ENCODE data around the gene SLC16A11. TPM values are rescaled to one million over a fixed set of nuclear protein-coding genes. Genes with fewer than 3 reads are reported as not detected.
A peak's percentile ranks its signal among the peaks of the same experiment; 100 is the strongest.

Gene SLC16A11
- total and polyA plus RNA-seq, 2 donors (not counting 1 experiment from before 2014, with no cell fraction given) = 10.0 to 31.9 TPM

DNA sequence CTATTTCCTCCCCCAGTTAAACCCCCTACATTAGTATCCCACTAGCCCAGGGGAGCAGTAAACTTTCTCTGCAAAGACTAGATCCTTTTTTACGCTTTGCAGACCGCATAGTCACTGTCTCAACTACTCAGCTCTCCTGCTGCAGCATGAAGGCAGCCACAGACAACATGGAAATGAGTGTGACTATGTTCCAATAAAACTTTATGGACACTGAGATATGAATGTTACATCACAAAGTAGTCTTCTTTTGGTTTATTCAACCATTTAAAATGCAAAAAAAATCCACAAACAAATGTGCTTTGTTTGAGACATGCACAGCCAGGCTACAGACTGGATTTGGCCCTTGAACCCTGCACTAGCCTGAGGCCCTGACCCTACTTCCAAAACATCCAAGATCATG lies 33.4 kb downstream of the SLC16A11 start:
- H3K9me3 ChIP-seq (ENCODE audit: control extremely low read depth in 1 of 3, control insufficient read depth in 2 of 3, insufficient read depth in 1 of 3, low read length in 2 of 3) = peaks cover 0 to 3% (median 0%) of the 10 kb centered on the region in 3 donors
- H3K36me3 ChIP-seq (replicated peaks in 1 of 2; ENCODE audit: control extremely low read depth in 1 of 2, control insufficient read depth in 1 of 2, extremely low read depth in 1 of 2, insufficient read depth in 2 of 2, low read length in 1 of 2) = peaks cover 1 to 24% of the 10 kb centered on the region in 2 experiments
- H3K4me2 ChIP-seq (replicated peaks; ENCODE audit: low read depth, low read length, poor library complexity, severe bottlenecking) = peak overlapping the region; percentile 86
- peaks cover 72% of the 10 kb centered on the region for H3K79me2 ChIP-seq (ENCODE audit: control insufficient read depth, insufficient read depth, low read length)
- H2AFZ ChIP-seq (ENCODE audit: insufficient read depth, low read depth, low read length, poor library complexity, severe bottlenecking) = no peak overlapping the region
- no peak overlapping the region for H3K9ac ChIP-seq (ENCODE audit: low read length)
- DNase-seq = no peak
- H4K20me1 ChIP-seq (ENCODE audit: control insufficient read depth, insufficient read depth, low read length, poor library complexity, severe bottlenecking) = peaks cover 42% of the 10 kb centered on the region
- H3K27me3 ChIP-seq (replicated peaks in 1 of 4; ENCODE audit: control extremely low read depth in 1 of 4, control insufficient read depth in 3 of 4, insufficient read depth in 4 of 4, low read length in 3 of 4) = no peaks in the 10 kb centered on the region
- no peak for TF ChIP-seq EZH2 (IDR thresholded peaks at IDR 0.05; ENCODE audit: borderline replicate concordance, insufficient read depth, low read depth, low read length, poor library complexity, severe bottlenecking)
- TF ChIP-seq, protein P1, sequence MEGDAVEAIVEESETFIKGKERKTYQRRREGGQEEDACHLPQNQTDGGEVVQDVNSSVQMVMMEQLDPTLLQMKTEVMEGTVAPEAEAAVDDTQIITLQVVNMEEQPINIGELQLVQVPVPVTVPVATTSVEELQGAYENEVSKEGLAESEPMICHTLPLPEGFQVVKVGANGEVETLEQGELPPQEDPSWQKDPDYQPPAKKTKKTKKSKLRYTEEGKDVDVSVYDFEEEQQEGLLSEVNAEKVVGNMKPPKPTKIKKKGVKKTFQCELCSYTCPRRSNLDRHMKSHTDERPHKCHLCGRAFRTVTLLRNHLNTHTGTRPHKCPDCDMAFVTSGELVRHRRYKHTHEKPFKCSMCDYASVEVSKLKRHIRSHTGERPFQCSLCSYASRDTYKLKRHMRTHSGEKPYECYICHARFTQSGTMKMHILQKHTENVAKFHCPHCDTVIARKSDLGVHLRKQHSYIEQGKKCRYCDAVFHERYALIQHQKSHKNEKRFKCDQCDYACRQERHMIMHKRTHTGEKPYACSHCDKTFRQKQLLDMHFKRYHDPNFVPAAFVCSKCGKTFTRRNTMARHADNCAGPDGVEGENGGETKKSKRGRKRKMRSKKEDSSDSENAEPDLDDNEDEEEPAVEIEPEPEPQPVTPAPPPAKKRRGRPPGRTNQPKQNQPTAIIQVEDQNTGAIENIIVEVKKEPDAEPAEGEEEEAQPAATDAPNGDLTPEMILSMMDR (IDR thresholded peaks at IDR 0.05) = no peak
- peak overlapping the region; percentile 38 for H3K27ac Mint-ChIP-seq
- H3K4me1 ChIP-seq (ENCODE audit: control insufficient read depth in 2 of 2, insufficient read depth in 2 of 2, low read length in 2 of 2) = peaks cover 32 to 46% of the 10 kb centered on the region in 2 donors
- ATAC-seq (ENCODE audit: low read depth) = no peak
- POLR2A ChIA-PET = no interaction called here
- H3K4me3 Mint-ChIP-seq = peak overlapping the region; percentile 99
- H3K9me3 Mint-ChIP-seq (ENCODE audit: insufficient read depth) = no peaks in the 10 kb centered on the region
- no peaks in the 10 kb centered on the region for H3K27me3 Mint-ChIP-seq
- peak overlapping the region in 1 of 2 donors; percentile 99 for H3K27ac ChIP-seq (ENCODE audit: low read length in 2 of 2)
- WGBS (ENCODE audit: insufficient coverage) = no CpG with 5 or more reads among the region's 2 CpGs
- CTCF ChIA-PET = interaction anchor here (1.2 to 1.8 kb wide), 4 partner anchors 11 to 100 kb away, joined by 3 to 6 read pairs (median 4); partner anchors contain the start of gene BCL6B
- H3K4me3 ChIP-seq (ENCODE audit: control extremely low read depth in 1 of 5, extremely low read depth in 1 of 5, insufficient read depth in 1 of 5, low read depth in 2 of 5, low read length in 4 of 5) = no peak overlapping the region
- intact Hi-C loops (cut with micrococcal nuclease) = loop anchor here (5.0 to 10.0 kb wide), 3 partner anchors 564 to 1427 kb away; partner anchors contain the start of genes CD68, KDM6B and NDEL1
- H3K4me1 Mint-ChIP-seq = peaks cover 60% of the 10 kb centered on the region

DNA sequence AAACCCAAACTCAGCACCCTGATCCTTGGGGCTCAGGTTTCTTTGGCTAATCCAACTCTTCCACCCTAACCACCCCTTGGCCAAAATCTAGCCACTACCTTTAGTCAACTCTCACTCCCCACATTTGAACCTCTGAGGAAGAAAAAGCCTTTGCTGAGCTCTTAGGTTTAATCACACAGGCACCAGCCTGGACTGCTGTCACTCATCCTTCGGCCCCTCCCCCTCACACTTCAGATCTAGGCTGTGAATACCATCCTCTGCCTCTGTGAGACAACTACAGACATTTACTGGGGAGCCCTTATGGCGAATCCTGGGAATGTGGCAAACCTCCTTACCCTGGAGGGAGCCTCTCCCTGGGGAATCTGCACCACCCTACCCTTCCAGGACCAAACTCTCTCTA lies 36.7 kb downstream of the SLC16A11 start:
- H2AFZ ChIP-seq (ENCODE audit: insufficient read depth, low read depth, low read length, poor library complexity, severe bottlenecking) = no peak overlapping the region
- Mint-ChIP-seq H3K9me3 (ENCODE audit: insufficient read depth) (no peaks in the 10 kb centered on the region), H3K4me3 (no peak overlapping the region), H3K4me1 (peaks cover 44% of the 10 kb centered on the region), H3K27me3 (no peaks in the 10 kb centered on the region), H3K27ac (peak overlapping the region; percentile 10)
- ChIA-PET CTCF (interaction anchor here (1.3 to 6.9 kb wide), 3 partner anchors 14 to 98 kb away, joined by 3 to 147 read pairs (median 117); no protein-coding TSS in a partner anchor), POLR2A (no interaction called here)
- intact Hi-C loops (cut with micrococcal nuclease) = no loop called here
- TF ChIP-seq, protein P1 (IDR thresholded peaks at IDR 0.05) = no peak
- TF ChIP-seq EZH2 (IDR thresholded peaks at IDR 0.05; ENCODE audit: borderline replicate concordance, insufficient read depth, low read depth, low read length, poor library complexity, severe bottlenecking) = no peak
- ATAC-seq (ENCODE audit: low read depth) (no peak), DNase-seq (no peak)
- peaks cover 67% of the 10 kb centered on the region for H4K20me1 ChIP-seq (ENCODE audit: control insufficient read depth, insufficient read depth, low read length, poor library complexity, severe bottlenecking)
- no peaks in the 10 kb centered on the region for H3K9me3 ChIP-seq (ENCODE audit: control extremely low read depth in 1 of 3, control insufficient read depth in 2 of 3, insufficient read depth in 1 of 3, low read length in 2 of 3)
- H3K9ac ChIP-seq (ENCODE audit: low read length) = no peak overlapping the region
- H3K36me3 ChIP-seq (replicated peaks in 1 of 2; ENCODE audit: control extremely low read depth in 1 of 2, control insufficient read depth in 1 of 2, extremely low read depth in 1 of 2, insufficient read depth in 2 of 2, low read length in 1 of 2) = peaks cover 3 to 37% of the 10 kb centered on the region in 2 experiments
- H3K4me1 ChIP-seq (ENCODE audit: control insufficient read depth in 2 of 2, insufficient read depth in 2 of 2, low read length in 2 of 2) = peaks cover 20 to 29% of the 10 kb centered on the region in 2 donors
- peaks cover 68% of the 10 kb centered on the region for H3K79me2 ChIP-seq (ENCODE audit: control insufficient read depth, insufficient read depth, low read length)
- no peak overlapping the region for H3K27ac ChIP-seq (ENCODE audit: low read length in 2 of 2)
- no peak overlapping the region for H3K4me3 ChIP-seq (ENCODE audit: control extremely low read depth in 1 of 5, extremely low read depth in 1 of 5, insufficient read depth in 1 of 5, low read depth in 2 of 5, low read length in 4 of 5)
- 83% methylated on average over 2 of the region's 2 CpGs for WGBS (ENCODE audit: insufficient coverage)
- no peaks in the 10 kb centered on the region for H3K27me3 ChIP-seq (replicated peaks in 1 of 4; ENCODE audit: control extremely low read depth in 1 of 4, control insufficient read depth in 3 of 4, insufficient read depth in 4 of 4, low read length in 3 of 4)
- H3K4me2 ChIP-seq (replicated peaks; ENCODE audit: low read depth, low read length, poor library complexity, severe bottlenecking) = no peak overlapping the region

Data from B cell (primary cell).